DND-41 (cell line): Measurements from ENCODE around the gene DENND6B.

Experiments used
- ATAC-seq: fragments of 200-7000 bp; cut with Tn5 transposase; 3 replicates; pipeline ENCODE4 v1.9.1; 2021; ENCODE audit warnings: low read depth; ENCODE audit not compliant: insufficient read depth
- DNase-seq: peaks from one replicate; pipeline ENCODE4 v3.0.0-alpha.2; 2020
- H2AFZ ChIP-seq: 2 replicates; pipeline ENCODE4 v1.6.0; 2012; ENCODE audit warnings: low read depth, low read length
- H3K27ac ChIP-seq: 2 replicates; pipeline ENCODE4 v1.5.1; 2012; ENCODE audit warnings: low read length, inconsistent platforms
- H3K27me3 ChIP-seq: fragments of 200-600 bp; sonication (generic); 2 replicates; pipeline ENCODE4 v1.6.0; 2012; ENCODE audit warnings: low read length, mild to moderate bottlenecking, inconsistent platforms; ENCODE audit not compliant: insufficient read depth, poor library complexity
- H3K36me3 ChIP-seq: 2 replicates; pipeline ENCODE4 v1.5.1; 2012; ENCODE audit warnings: low read length, inconsistent platforms; ENCODE audit not compliant: insufficient read depth
- H3K4me1 ChIP-seq: 2 replicates; pipeline ENCODE4 v1.5.1; 2012; ENCODE audit warnings: mild to moderate bottlenecking, low read length; ENCODE audit not compliant: insufficient read depth
- H3K4me2 ChIP-seq: 2 replicates; pipeline ENCODE4 v1.6.0; 2012; ENCODE audit warnings: mild to moderate bottlenecking, moderate library complexity, low read length, inconsistent platforms; ENCODE audit not compliant: insufficient read depth
- H3K4me3 ChIP-seq, 2 experiments: fragments of 200-600 bp in 1 of 2; shearing (Covaris generic) in 1 of 2; 2 replicates each; pipeline ENCODE4 v1.5.1; 2012 to 2016; ENCODE audit warnings: inconsistent platforms in 2 of 2, low read length in 2 of 2, mild to moderate bottlenecking in 2 of 2, low read depth in 1 of 2, moderate library complexity in 1 of 2
- H3K79me2 ChIP-seq: 2 replicates; pipeline ENCODE4 v1.6.0; 2012; ENCODE audit warnings: low read length, inconsistent platforms; ENCODE audit not compliant: insufficient read depth
- H3K9ac ChIP-seq: 2 replicates; pipeline ENCODE4 v1.6.0; 2012; ENCODE audit warnings: low read depth, mild to moderate bottlenecking, inconsistent platforms, low read length, moderate library complexity
- H3K9me3 ChIP-seq: 2 replicates; pipeline ENCODE4 v1.5.1; 2012; ENCODE audit warnings: low read length, moderate library complexity, mild to moderate bottlenecking, inconsistent platforms; ENCODE audit not compliant: insufficient read depth, severe bottlenecking
- H4K20me1 ChIP-seq: 2 replicates; pipeline ENCODE4 v1.6.0; 2012; ENCODE audit warnings: low read length; ENCODE audit not compliant: insufficient read depth
- CTCF ChIP-seq: IDR thresholded peaks from 2 replicates; pipeline ENCODE4 v1.5.1; 2012; ENCODE audit warnings: borderline replicate concordance, low read length, moderate library complexity, mild to moderate bottlenecking; ENCODE audit not compliant: poor library complexity, severe bottlenecking; ENCODE audit errors: extremely low read depth
- EZH2 ChIP-seq: IDR thresholded peaks from 3 replicates; pipeline ENCODE4 v1.6.1; 2012; ENCODE audit warnings: borderline replicate concordance, low read depth, mild to moderate bottlenecking, moderate library complexity, low read length, inconsistent platforms; ENCODE audit not compliant: severe bottlenecking

DENND6B gene

GRCh38 chr22:50320671-50321325 lies 6.0 kb downstream of the DENND6B start:
- no peaks in the 10 kb centered on the region for H3K27me3 ChIP-seq
- peaks cover 1% of the 10 kb centered on the region; the same call in 1 of the 2 replicates for H4K20me1 ChIP-seq
- no peak overlapping the region for H2AFZ ChIP-seq
- no peaks in the 10 kb centered on the region for H3K36me3 ChIP-seq
- H3K79me2 ChIP-seq = no peaks in the 10 kb centered on the region
- no peaks in the 10 kb centered on the region for H3K9me3 ChIP-seq
- DNase-seq (no peak), ATAC-seq (no peak)
- H3K4me3 ChIP-seq = no peak overlapping the region
- no peaks in the 10 kb centered on the region for H3K4me1 ChIP-seq
- H3K27ac ChIP-seq = no peak overlapping the region
- H3K4me2 ChIP-seq = no peak overlapping the region
- TF ChIP-seq EZH2 (no peak), CTCF (no peak)
- H3K9ac ChIP-seq = no peak overlapping the region

GRCh38 chr22:50320116-50320515 lies 6.7 kb downstream of the DENND6B start:
- no peaks in the 10 kb centered on the region for H3K79me2 ChIP-seq
- H3K36me3 ChIP-seq = no peaks in the 10 kb centered on the region
- H2AFZ ChIP-seq = no peak overlapping the region
- ATAC-seq = no peak
- peaks cover 6% of the 10 kb centered on the region; the same call in 1 of the 2 replicates for H4K20me1 ChIP-seq
- TF ChIP-seq EZH2 = no peak
- no peak for TF ChIP-seq CTCF
- H3K4me2 ChIP-seq = no peak overlapping the region
- H3K27ac ChIP-seq = no peak overlapping the region
- H3K4me3 ChIP-seq = no peak overlapping the region
- H3K27me3 ChIP-seq = peaks cover under 1% of the 10 kb centered on the region
- H3K4me1 ChIP-seq = no peaks in the 10 kb centered on the region
- H3K9ac ChIP-seq = no peak overlapping the region
- DNase-seq = no peak
- H3K9me3 ChIP-seq = no peaks in the 10 kb centered on the region

GRCh38 chr22:50319503-50319951 lies 7.3 kb downstream of the DENND6B start:
- TF ChIP-seq EZH2 = no peak
- TF ChIP-seq CTCF = no peak
- ATAC-seq (no peak), DNase-seq (no peak)
- Histone ChIP-seq H2AFZ (no peak overlapping the region), H3K4me2 (no peak overlapping the region), H3K4me1 (peaks cover 3% of the 10 kb centered on the region; the same call in 1 of the 2 replicates), H3K36me3 (no peaks in the 10 kb centered on the region), H3K9me3 (no peaks in the 10 kb centered on the region), H3K4me3 (no peak overlapping the region), H3K27ac (no peak overlapping the region), H3K9ac (no peak overlapping the region), H3K27me3 (peaks cover 6% of the 10 kb centered on the region), H3K79me2 (no peaks in the 10 kb centered on the region), H4K20me1 (peaks cover 11% of the 10 kb centered on the region; the same call in 1 of the 2 replicates)
